ENCODE data around the gene LARGE2. TPM values are rescaled to one million over a fixed set of nuclear protein-coding genes. Genes with fewer than 3 reads are reported as not detected.

Gene LARGE2
- polyA plus RNA-seq, 1 donor (not counting 4 experiments of a cell fraction or from before 2014, with no cell fraction given): 7.1 TPM

DNA sequence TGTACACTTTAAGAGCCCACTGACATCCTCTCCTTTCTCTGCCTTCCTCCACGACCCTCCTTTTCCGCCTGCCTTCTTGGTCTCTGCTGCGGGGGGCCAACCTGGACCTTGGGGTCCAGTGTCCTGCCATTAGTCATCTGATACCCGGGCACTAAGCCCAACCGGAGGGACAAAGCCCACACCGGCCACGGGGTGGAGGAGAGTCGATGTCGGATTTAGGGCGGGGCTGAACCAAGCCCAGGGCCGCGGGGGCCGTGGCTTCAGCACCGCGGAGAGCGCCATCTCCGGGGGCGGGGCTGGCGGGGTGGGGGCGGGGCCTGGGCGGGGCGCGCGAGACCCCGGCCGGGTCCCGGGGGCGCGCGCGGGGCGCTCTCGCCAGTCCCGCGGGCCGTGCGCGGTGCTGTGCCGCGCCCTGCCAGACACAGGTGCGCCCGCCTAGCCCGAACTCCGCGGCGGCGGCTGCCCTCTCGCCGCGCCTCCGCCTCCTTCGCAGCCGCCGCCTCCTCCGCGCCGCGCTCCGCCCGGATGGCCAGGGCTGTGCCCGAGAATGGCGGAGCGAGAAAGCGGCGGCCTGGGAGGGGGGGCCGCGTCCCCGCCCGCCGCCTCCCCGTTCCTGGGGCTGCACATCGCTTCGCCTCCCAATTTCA, 37.1 kb upstream of the LARGE2 start, which contains the start of gene MAPK8IP1:
Gene MAPK8IP1, plus strand, starts transcription at position 378 of the 647 bp plus-strand sequence. Its CDS starts 170 bp downstream, at position 548.
- TF ChIP-seq EZH2 (IDR thresholded peaks at IDR 0.05; ENCODE audit: low read length): no peak
- TF ChIP-seq, protein P1, sequence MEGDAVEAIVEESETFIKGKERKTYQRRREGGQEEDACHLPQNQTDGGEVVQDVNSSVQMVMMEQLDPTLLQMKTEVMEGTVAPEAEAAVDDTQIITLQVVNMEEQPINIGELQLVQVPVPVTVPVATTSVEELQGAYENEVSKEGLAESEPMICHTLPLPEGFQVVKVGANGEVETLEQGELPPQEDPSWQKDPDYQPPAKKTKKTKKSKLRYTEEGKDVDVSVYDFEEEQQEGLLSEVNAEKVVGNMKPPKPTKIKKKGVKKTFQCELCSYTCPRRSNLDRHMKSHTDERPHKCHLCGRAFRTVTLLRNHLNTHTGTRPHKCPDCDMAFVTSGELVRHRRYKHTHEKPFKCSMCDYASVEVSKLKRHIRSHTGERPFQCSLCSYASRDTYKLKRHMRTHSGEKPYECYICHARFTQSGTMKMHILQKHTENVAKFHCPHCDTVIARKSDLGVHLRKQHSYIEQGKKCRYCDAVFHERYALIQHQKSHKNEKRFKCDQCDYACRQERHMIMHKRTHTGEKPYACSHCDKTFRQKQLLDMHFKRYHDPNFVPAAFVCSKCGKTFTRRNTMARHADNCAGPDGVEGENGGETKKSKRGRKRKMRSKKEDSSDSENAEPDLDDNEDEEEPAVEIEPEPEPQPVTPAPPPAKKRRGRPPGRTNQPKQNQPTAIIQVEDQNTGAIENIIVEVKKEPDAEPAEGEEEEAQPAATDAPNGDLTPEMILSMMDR (optimal IDR thresholded peaks at IDR 0.05 in 1 of 3, IDR thresholded peaks at IDR 0.05 in 1 of 3, conservative IDR thresholded peaks at IDR 0.05 in 1 of 3; ENCODE audit: extremely low read depth in 1 of 3, insufficient read depth in 2 of 3, low read length in 3 of 3): no peak
- Histone ChIP-seq H3K79me2 (ENCODE audit: control insufficient read depth, insufficient read depth, low read length) (no peaks in the 10 kb centered on the region), H3K4me3 (ENCODE audit: control insufficient read depth in 2 of 3, extremely low read depth in 1 of 3, insufficient read depth in 2 of 3, low read depth in 1 of 3, low read length in 3 of 3) (peak within 1 kb of the TSS; percentile 28 to 55 (median 33)), H3K4me2 (ENCODE audit: control insufficient read depth, extremely low read depth, insufficient read depth, low read depth, low read length) (peak within 1 kb of the TSS; percentile 54), H3K9ac (ENCODE audit: control insufficient read depth, extremely low read depth, insufficient read depth, low read length) (no peak within 1 kb of the TSS), H3K9me3 (ENCODE audit: control insufficient read depth, low read depth, low read length) (no peaks in the 10 kb centered on the region), H2AFZ (ENCODE audit: control insufficient read depth, low read length) (no peak within 1 kb of the TSS), H3K36me3 (ENCODE audit: control insufficient read depth in 2 of 2, extremely low read depth in 1 of 2, insufficient read depth in 2 of 2, low read length in 2 of 2) (peaks cover 0 to 8% of the 10 kb centered on the region in 2 experiments), H3K9me1 (ENCODE audit: control insufficient read depth, extremely low read depth, insufficient read depth, low read length) (no peaks in the 10 kb centered on the region), H4K20me1 (ENCODE audit: control insufficient read depth, extremely low read depth, insufficient read depth, low read length) (no peaks in the 10 kb centered on the region), H3K27me3 (ENCODE audit: control insufficient read depth, extremely low read depth, insufficient read depth, low read length) (no peaks in the 10 kb centered on the region), H3K4me1 (ENCODE audit: control insufficient read depth, extremely low read depth, insufficient read depth, low read length) (no peaks in the 10 kb centered on the region), H3K27ac (ENCODE audit: control insufficient read depth, insufficient read depth, low read length) (no peak within 1 kb of the TSS)
- FAIRE-seq (no peak), DNase-seq (ENCODE audit: low read depth, low spot score) (no peak)
- dilution Hi-C loops (cut with MboI; ENCODE audit: extremely low pct_ligation_motif_present, low sequenced_read_pairs): no loop called here

DNA sequence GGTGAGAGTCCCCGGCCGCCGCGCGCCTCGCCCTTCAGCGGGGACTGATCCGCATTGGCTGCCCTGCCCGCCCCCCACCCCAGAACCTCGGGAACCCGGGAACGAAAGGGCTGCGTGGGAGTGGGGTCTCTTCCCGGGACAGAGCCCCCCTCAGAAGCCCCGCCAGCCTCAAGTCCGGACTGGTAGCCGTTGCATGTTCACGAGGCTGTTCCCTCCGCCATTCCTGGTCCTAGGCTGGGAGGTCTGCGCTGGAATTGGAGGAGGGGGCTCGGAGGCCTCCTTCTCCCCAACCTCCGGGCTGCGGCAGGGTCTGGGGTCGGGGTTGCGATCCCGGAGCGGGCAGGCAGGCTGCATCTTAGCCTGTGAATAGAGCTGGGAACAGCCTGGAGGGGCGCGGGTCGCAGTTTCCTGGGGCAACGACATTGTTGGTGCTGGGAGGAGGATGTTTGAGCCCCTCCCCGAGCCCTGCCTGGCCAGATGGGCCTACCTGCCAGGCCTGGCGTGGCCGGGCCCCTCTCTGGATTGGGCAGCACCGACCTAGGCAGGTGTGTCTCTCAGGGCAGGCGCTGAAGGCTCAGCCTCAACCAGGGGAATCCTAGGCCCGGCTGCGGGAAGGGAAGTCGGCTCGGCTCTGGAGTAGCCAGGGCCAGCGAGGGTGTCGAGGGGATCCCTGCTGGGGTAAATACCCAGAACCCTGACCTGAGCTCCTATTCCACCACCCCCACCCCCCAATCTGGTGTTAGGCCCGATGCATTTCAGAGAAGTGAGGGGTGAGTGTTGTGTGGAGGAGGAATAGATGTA, 36.3 kb upstream of the LARGE2 start:
- Histone ChIP-seq H3K79me2 (ENCODE audit: control insufficient read depth, insufficient read depth, low read length) (no peaks in the 10 kb centered on the region), H3K9ac (ENCODE audit: control insufficient read depth, extremely low read depth, insufficient read depth, low read length) (no peak overlapping the region), H4K20me1 (ENCODE audit: control insufficient read depth, extremely low read depth, insufficient read depth, low read length) (no peaks in the 10 kb centered on the region), H3K9me3 (ENCODE audit: control insufficient read depth, low read depth, low read length) (no peaks in the 10 kb centered on the region), H2AFZ (ENCODE audit: control insufficient read depth, low read length) (no peak overlapping the region), H3K4me1 (ENCODE audit: control insufficient read depth, extremely low read depth, insufficient read depth, low read length) (no peaks in the 10 kb centered on the region), H3K36me3 (ENCODE audit: control insufficient read depth in 2 of 2, extremely low read depth in 1 of 2, insufficient read depth in 2 of 2, low read length in 2 of 2) (peaks cover 0 to 3% of the 10 kb centered on the region in 2 experiments), H3K4me2 (ENCODE audit: control insufficient read depth, extremely low read depth, insufficient read depth, low read depth, low read length) (peak overlapping the region; percentile 54), H3K4me3 (ENCODE audit: control insufficient read depth in 2 of 3, extremely low read depth in 1 of 3, insufficient read depth in 2 of 3, low read depth in 1 of 3, low read length in 3 of 3) (peak overlapping the region; percentile 28 to 55 (median 33)), H3K9me1 (ENCODE audit: control insufficient read depth, extremely low read depth, insufficient read depth, low read length) (no peaks in the 10 kb centered on the region), H3K27ac (ENCODE audit: control insufficient read depth, insufficient read depth, low read length) (no peak overlapping the region), H3K27me3 (ENCODE audit: control insufficient read depth, extremely low read depth, insufficient read depth, low read length) (no peaks in the 10 kb centered on the region)
- TF ChIP-seq EZH2 (IDR thresholded peaks at IDR 0.05; ENCODE audit: low read length): no peak
- TF ChIP-seq, protein P1 (optimal IDR thresholded peaks at IDR 0.05 in 1 of 3, IDR thresholded peaks at IDR 0.05 in 1 of 3, conservative IDR thresholded peaks at IDR 0.05 in 1 of 3; ENCODE audit: extremely low read depth in 1 of 3, insufficient read depth in 2 of 3, low read length in 3 of 3): no peak
- dilution Hi-C loops (cut with MboI; ENCODE audit: extremely low pct_ligation_motif_present, low sequenced_read_pairs): no loop called here
- no peak for DNase-seq (ENCODE audit: low read depth, low spot score)
- no peak for FAIRE-seq

Measured in keratinocyte (primary cell).